ENCODE measurements around the gene TOP1.

TOP1 gene

GRCh38 chr20:41049451-41049850 lies 20.8 kb downstream of the TOP1 start:
- no peak overlapping the region for H2AFZ ChIP-seq (ENCODE audit: low read length)
- peaks cover 8% of the 10 kb centered on the region for H4K20me1 ChIP-seq (ENCODE audit: insufficient read depth, low read length)
- no peak overlapping the region for H3K9ac ChIP-seq (ENCODE audit: low read length)
- peaks cover 58% of the 10 kb centered on the region for H3K4me1 ChIP-seq (ENCODE audit: low read length)
- TF ChIP-seq EZH2 (optimal IDR thresholded peaks at IDR 0.05; ENCODE audit: low read depth, low read length), result no peak
- TF ChIP-seq, protein P1, sequence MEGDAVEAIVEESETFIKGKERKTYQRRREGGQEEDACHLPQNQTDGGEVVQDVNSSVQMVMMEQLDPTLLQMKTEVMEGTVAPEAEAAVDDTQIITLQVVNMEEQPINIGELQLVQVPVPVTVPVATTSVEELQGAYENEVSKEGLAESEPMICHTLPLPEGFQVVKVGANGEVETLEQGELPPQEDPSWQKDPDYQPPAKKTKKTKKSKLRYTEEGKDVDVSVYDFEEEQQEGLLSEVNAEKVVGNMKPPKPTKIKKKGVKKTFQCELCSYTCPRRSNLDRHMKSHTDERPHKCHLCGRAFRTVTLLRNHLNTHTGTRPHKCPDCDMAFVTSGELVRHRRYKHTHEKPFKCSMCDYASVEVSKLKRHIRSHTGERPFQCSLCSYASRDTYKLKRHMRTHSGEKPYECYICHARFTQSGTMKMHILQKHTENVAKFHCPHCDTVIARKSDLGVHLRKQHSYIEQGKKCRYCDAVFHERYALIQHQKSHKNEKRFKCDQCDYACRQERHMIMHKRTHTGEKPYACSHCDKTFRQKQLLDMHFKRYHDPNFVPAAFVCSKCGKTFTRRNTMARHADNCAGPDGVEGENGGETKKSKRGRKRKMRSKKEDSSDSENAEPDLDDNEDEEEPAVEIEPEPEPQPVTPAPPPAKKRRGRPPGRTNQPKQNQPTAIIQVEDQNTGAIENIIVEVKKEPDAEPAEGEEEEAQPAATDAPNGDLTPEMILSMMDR (IDR thresholded peaks at IDR 0.05; ENCODE audit: low read length), result no peak
- TF ChIP-seq EZH2phosphoT487 (IDR thresholded peaks at IDR 0.05; ENCODE audit: low read length), result no peak
- H3K4me3 ChIP-seq (ENCODE audit: low read length), result peak overlapping the region; percentile 50
- H3K79me2 ChIP-seq (ENCODE audit: low read length), result peaks cover 98% of the 10 kb centered on the region
- DNase-seq, result no peak
- peak overlapping the region; percentile 87 for H3K4me2 ChIP-seq (ENCODE audit: low read depth, low read length)
- no peaks in the 10 kb centered on the region for H3K9me3 ChIP-seq (replicated peaks; ENCODE audit: insufficient read depth, low read length)
- H3K36me3 ChIP-seq (replicated peaks; ENCODE audit: insufficient read depth, low read length), result no peaks in the 10 kb centered on the region
- H3F3A ChIP-seq (ENCODE audit: insufficient read depth, low read length), result peaks cover 46% of the 10 kb centered on the region
- peak overlapping the region; percentile 62; the same call in 1 of the 2 replicates for H3K27ac ChIP-seq (ENCODE audit: low read length)
- no peaks in the 10 kb centered on the region for H3K27me3 ChIP-seq (replicated peaks; ENCODE audit: insufficient read depth, low read length)
- no peaks in the 10 kb centered on the region for H3K9me2 ChIP-seq (replicated peaks; ENCODE audit: insufficient read depth, low read length)

- Histone ChIP-seq H3K36me3 (replicated peaks; ENCODE audit: insufficient read depth, low read length) (no peaks in the 10 kb centered on the region), H3K4me3 (ENCODE audit: low read length) (no peak overlapping the region), H3K4me2 (ENCODE audit: low read depth, low read length) (peak overlapping the region; percentile 87; the same call in 1 of the 2 replicates), H3K27ac (ENCODE audit: low read length) (no peak overlapping the region), H2AFZ (ENCODE audit: low read length) (no peak overlapping the region), H4K20me1 (ENCODE audit: insufficient read depth, low read length) (peaks cover 8% of the 10 kb centered on the region), H3F3A (ENCODE audit: insufficient read depth, low read length) (peaks cover 43% of the 10 kb centered on the region), H3K9me3 (replicated peaks; ENCODE audit: insufficient read depth, low read length) (no peaks in the 10 kb centered on the region), H3K27me3 (replicated peaks; ENCODE audit: insufficient read depth, low read length) (no peaks in the 10 kb centered on the region), H3K79me2 (ENCODE audit: low read length) (peaks cover 99% of the 10 kb centered on the region), H3K4me1 (ENCODE audit: low read length) (peaks cover 53% of the 10 kb centered on the region), H3K9ac (ENCODE audit: low read length) (no peak overlapping the region), H3K9me2 (replicated peaks; ENCODE audit: insufficient read depth, low read length) (no peaks in the 10 kb centered on the region)
- TF ChIP-seq EZH2phosphoT487 (IDR thresholded peaks at IDR 0.05; ENCODE audit: low read length), result no peak
- TF ChIP-seq, protein P1 (IDR thresholded peaks at IDR 0.05; ENCODE audit: low read length), result no peak
- TF ChIP-seq EZH2 (optimal IDR thresholded peaks at IDR 0.05; ENCODE audit: low read depth, low read length), result no peak
- no peak for DNase-seq
These were observed 21.9 kb downstream of the TOP1 start for GRCh38 chr20:41050361-41051008.

- no peak overlapping the region for H3K27ac ChIP-seq (ENCODE audit: low read length)
- H3F3A ChIP-seq (ENCODE audit: insufficient read depth, low read length), result peaks cover 36% of the 10 kb centered on the region
- DNase-seq, result no peak
- H3K4me3 ChIP-seq (ENCODE audit: low read length), result no peak overlapping the region
- no peak overlapping the region for H3K9ac ChIP-seq (ENCODE audit: low read length)
- H3K36me3 ChIP-seq (replicated peaks; ENCODE audit: insufficient read depth, low read length), result no peaks in the 10 kb centered on the region
- H3K27me3 ChIP-seq (replicated peaks; ENCODE audit: insufficient read depth, low read length), result no peaks in the 10 kb centered on the region
- no peaks in the 10 kb centered on the region for H3K9me3 ChIP-seq (replicated peaks; ENCODE audit: insufficient read depth, low read length)
- peaks cover 46% of the 10 kb centered on the region for H3K4me1 ChIP-seq (ENCODE audit: low read length)
- H3K79me2 ChIP-seq (ENCODE audit: low read length), result peaks cover 99% of the 10 kb centered on the region
- H4K20me1 ChIP-seq (ENCODE audit: insufficient read depth, low read length), result peaks cover 8% of the 10 kb centered on the region
- no peak overlapping the region for H2AFZ ChIP-seq (ENCODE audit: low read length)
- TF ChIP-seq EZH2phosphoT487 (IDR thresholded peaks at IDR 0.05; ENCODE audit: low read length), result no peak
- H3K4me2 ChIP-seq (ENCODE audit: low read depth, low read length), result 0 out of 2 replicates have a peak overlapping the region, but pooled peaks have one; percentile 87
- no peaks in the 10 kb centered on the region for H3K9me2 ChIP-seq (replicated peaks; ENCODE audit: insufficient read depth, low read length)
These were observed 22.6 kb downstream of the TOP1 start for GRCh38 chr20:41051009-41051825.
